GM23248 (cell line): ENCODE measurements around the gene CNOT3. TPM values are rescaled to one million over a fixed set of nuclear protein-coding genes. Genes with fewer than 3 reads are reported as not detected.

Experiments used
- DNase-seq: peaks from one replicate; pipeline ENCODE4 v3.0.0-alpha.2; 2015
- H2AFZ ChIP-seq: fragments of 200-600 bp; sonication (generic); 2 replicates; pipeline ENCODE4 v1.6.1; 2016; ENCODE audit warnings: antibody characterized with exemption
- H3F3A ChIP-seq: fragments of 200-600 bp; sonication (generic); 2 replicates; pipeline ENCODE4 v1.6.1; 2016; ENCODE audit warnings: mild to moderate bottlenecking, antibody characterized with exemption, mixed run types; ENCODE audit not compliant: insufficient read depth
- H3K27ac ChIP-seq: fragments of 200-600 bp; sonication (generic); 2 replicates; pipeline ENCODE4 v1.5.1; 2016; ENCODE audit warnings: mild to moderate bottlenecking
- H3K27me3 ChIP-seq: fragments of 200-600 bp; sonication (generic); replicated peaks from 2 replicates; pipeline ENCODE4 v1.6.1; 2016; ENCODE audit warnings: mild to moderate bottlenecking; ENCODE audit not compliant: insufficient read depth
- H3K36me3 ChIP-seq: fragments of 200-600 bp; sonication (generic); 2 replicates; pipeline ENCODE4 v1.6.1; 2016; ENCODE audit warnings: low read depth, mild to moderate bottlenecking
- H3K4me1 ChIP-seq: fragments of 200-600 bp; sonication (generic); 2 replicates; pipeline ENCODE4 v1.6.1; 2016; ENCODE audit warnings: mild to moderate bottlenecking; ENCODE audit not compliant: insufficient read depth
- H3K4me2 ChIP-seq: fragments of 200-600 bp; sonication (generic); one replicate; pipeline ENCODE4 v1.6.1; 2016; ENCODE audit warnings: mild to moderate bottlenecking; ENCODE audit not compliant: unreplicated experiment
- H3K4me3 ChIP-seq: fragments of 200-600 bp; sonication (generic); 2 replicates; pipeline ENCODE4 v1.5.1; 2016; ENCODE audit warnings: mild to moderate bottlenecking
- H3K79me2 ChIP-seq: fragments of 200-600 bp; sonication (generic); 2 replicates; pipeline ENCODE4 v1.6.1; 2016; ENCODE audit warnings: mild to moderate bottlenecking; ENCODE audit not compliant: insufficient read depth
- H3K9ac ChIP-seq: fragments of 200-600 bp; sonication (generic); 2 replicates; pipeline ENCODE4 v1.6.1; 2016; ENCODE audit warnings: mild to moderate bottlenecking
- H3K9me2 ChIP-seq: fragments of 200-600 bp; sonication (generic); 2 replicates; pipeline ENCODE4 v1.6.1; 2016; ENCODE audit warnings: mixed run types, mild to moderate bottlenecking, moderate library complexity; ENCODE audit not compliant: insufficient read depth
- H3K9me3 ChIP-seq: fragments of 200-600 bp; sonication (generic); one replicate; pipeline ENCODE4 v1.6.1; 2017; ENCODE audit warnings: low read depth
- H4K20me1 ChIP-seq: fragments of 200-600 bp; sonication (generic); 2 replicates; pipeline ENCODE4 v1.6.0; 2016; ENCODE audit not compliant: insufficient read depth
- EZH2 ChIP-seq: fragments of 200-600 bp; sonication (generic); IDR thresholded peaks from 2 replicates; pipeline ENCODE4 v1.6.1; 2018; ENCODE audit warnings: antibody characterized with exemption, mild to moderate bottlenecking; ENCODE audit not compliant: insufficient read depth, poor library complexity, severe bottlenecking
- EZH2phosphoT487 ChIP-seq: fragments of 200-600 bp; sonication (generic); IDR thresholded peaks from 2 replicates; pipeline ENCODE4 v1.6.1; 2018; ENCODE audit warnings: antibody characterized with exemption, moderate library complexity, mild to moderate bottlenecking, low read depth; ENCODE audit not compliant: insufficient read depth
- WGBS, 2 experiments: methylation state at CpG; one replicate each; pipeline ENCODE4 v1.1.6; 2015 to 2017; ENCODE audit warnings: low lambda C conversion rate in 2 of 2, low coverage in 1 of 2; ENCODE audit errors: missing lambda C conversion rate in 2 of 2; 5-methylcytosine and 5-hydroxymethylcytosine counted together
- in situ Hi-C: fragments of 300-500 bp; cut with MboI; formaldehyde crosslinking; loops from 2 replicates; pipeline ENCODE4 v1.15.0; 2020
- polyA plus RNA-seq: library from polyadenylated mRNA; unstranded; fragments of >200 nt; fragmentation: Nextera tagmentation; extraction: Ambion mirVana; gene quantifications from 2 replicates; pipeline ENCODE4 v1.2.1, GENCODE V29; 2016
- total RNA-seq: library from RNA; depleted of rRNA; stranded (reverse); fragments of >200 nt; shearing (Covaris generic); gene quantifications from 2 replicates; pipeline ENCODE4 v1.2.3, GENCODE V29; 2014

CNOT3 gene
- total and polyA plus RNA-seq, 2 experiments from 2014 or later: 8.9 to 19.4 TPM

GRCh38 chr19:54107876-54108490, 29.6 kb upstream of the CNOT3 start:
- 84 to 86% methylated on average over 18 to 21 of the region's 21 CpGs for WGBS, 2 experiments
- Histone ChIP-seq H3K27me3 (no peaks in the 10 kb centered on the region), H2AFZ (no peak overlapping the region), H3K4me2 (no peak overlapping the region), H3K9me3 (no peaks in the 10 kb centered on the region), H3F3A (no peaks in the 10 kb centered on the region), H3K79me2 (peaks cover 47% of the 10 kb centered on the region), H4K20me1 (no peaks in the 10 kb centered on the region), H3K9ac (no peak overlapping the region), H3K36me3 (peaks cover 4% of the 10 kb centered on the region; the same call in 1 of the 2 replicates), H3K4me3 (no peak overlapping the region), H3K27ac (no peak overlapping the region), H3K9me2 (no peaks in the 10 kb centered on the region), H3K4me1 (no peaks in the 10 kb centered on the region)
- in situ Hi-C loops: no loop called here
- DNase-seq: no peak
- TF ChIP-seq EZH2phosphoT487: no peak

DNA sequence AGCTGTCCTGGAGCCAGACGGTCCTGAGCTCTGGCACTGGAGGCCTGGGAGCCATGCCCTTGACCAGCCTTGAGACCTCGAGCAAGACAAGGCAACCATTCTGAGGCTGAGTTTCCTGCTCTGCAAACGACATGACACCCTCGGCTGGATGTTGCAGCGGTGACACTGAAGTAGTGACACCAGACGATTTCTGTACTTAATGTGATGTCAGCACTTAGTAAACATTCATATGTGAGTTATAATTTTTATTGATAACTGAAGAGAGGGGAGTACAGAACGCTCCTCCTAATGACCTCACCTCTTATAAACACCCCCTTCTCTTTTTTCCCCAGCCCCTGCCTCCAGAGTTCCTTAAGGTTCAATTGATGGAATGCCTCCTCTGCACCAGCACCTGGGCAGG, 29.1 kb upstream of the CNOT3 start:
- 81 to 87% methylated on average over 7 of the region's 7 CpGs for WGBS, 2 experiments
- H3K4me3 ChIP-seq: no peak overlapping the region
- H3K9me2 ChIP-seq: no peaks in the 10 kb centered on the region
- H3K36me3 ChIP-seq: peaks cover 4% of the 10 kb centered on the region; the same call in 1 of the 2 replicates
- no peak for DNase-seq
- no peak for TF ChIP-seq EZH2
- TF ChIP-seq EZH2phosphoT487: no peak
- H2AFZ ChIP-seq: no peak overlapping the region
- H3K27me3 ChIP-seq: no peaks in the 10 kb centered on the region
- no peak overlapping the region for H3K4me2 ChIP-seq
- peaks cover 47% of the 10 kb centered on the region for H3K79me2 ChIP-seq
- in situ Hi-C loops: no loop called here
- no peaks in the 10 kb centered on the region for H3F3A ChIP-seq
- H3K27ac ChIP-seq: no peak overlapping the region
- no peaks in the 10 kb centered on the region for H3K9me3 ChIP-seq
- H4K20me1 ChIP-seq: no peaks in the 10 kb centered on the region
- no peak overlapping the region for H3K9ac ChIP-seq
- no peaks in the 10 kb centered on the region for H3K4me1 ChIP-seq

DNA sequence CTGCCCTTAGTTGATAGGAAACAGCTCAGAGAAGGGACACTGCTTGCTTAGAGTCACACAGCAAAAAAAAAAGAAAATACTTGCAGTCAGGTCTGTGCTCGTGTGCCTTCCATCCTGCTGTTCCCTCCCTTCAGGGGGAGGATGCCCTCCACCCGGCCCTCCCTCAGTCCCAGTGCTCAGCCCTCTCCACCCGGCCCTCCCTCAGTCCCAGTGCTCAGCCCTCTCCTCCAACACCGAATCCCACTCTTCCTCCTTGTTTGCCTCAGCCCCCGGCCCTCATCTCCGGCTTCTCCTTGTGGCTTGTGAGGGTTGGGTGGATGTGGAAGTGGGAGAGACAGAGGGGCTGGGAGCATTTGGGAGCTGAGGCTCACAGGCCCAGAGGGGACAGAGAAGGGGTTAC, 27.9 kb upstream of the CNOT3 start:
- H3K9ac ChIP-seq: no peak overlapping the region
- no peaks in the 10 kb centered on the region for H3K4me1 ChIP-seq
- WGBS, 2 experiments: 82 to 96% methylated on average over 3 to 6 of the region's 6 CpGs
- DNase-seq: no peak
- no peak overlapping the region for H2AFZ ChIP-seq
- H3K9me3 ChIP-seq: no peaks in the 10 kb centered on the region
- H4K20me1 ChIP-seq: no peaks in the 10 kb centered on the region
- H3F3A ChIP-seq: no peaks in the 10 kb centered on the region
- no peak for TF ChIP-seq EZH2
- TF ChIP-seq EZH2phosphoT487: no peak
- H3K27me3 ChIP-seq: no peaks in the 10 kb centered on the region
- in situ Hi-C loops: no loop called here
- H3K36me3 ChIP-seq: peaks cover 4% of the 10 kb centered on the region; the same call in 1 of the 2 replicates
- H3K9me2 ChIP-seq: no peaks in the 10 kb centered on the region
- H3K27ac ChIP-seq: no peak overlapping the region
- H3K79me2 ChIP-seq: peaks cover 47% of the 10 kb centered on the region
- H3K4me2 ChIP-seq: no peak overlapping the region
- no peak overlapping the region for H3K4me3 ChIP-seq

DNA sequence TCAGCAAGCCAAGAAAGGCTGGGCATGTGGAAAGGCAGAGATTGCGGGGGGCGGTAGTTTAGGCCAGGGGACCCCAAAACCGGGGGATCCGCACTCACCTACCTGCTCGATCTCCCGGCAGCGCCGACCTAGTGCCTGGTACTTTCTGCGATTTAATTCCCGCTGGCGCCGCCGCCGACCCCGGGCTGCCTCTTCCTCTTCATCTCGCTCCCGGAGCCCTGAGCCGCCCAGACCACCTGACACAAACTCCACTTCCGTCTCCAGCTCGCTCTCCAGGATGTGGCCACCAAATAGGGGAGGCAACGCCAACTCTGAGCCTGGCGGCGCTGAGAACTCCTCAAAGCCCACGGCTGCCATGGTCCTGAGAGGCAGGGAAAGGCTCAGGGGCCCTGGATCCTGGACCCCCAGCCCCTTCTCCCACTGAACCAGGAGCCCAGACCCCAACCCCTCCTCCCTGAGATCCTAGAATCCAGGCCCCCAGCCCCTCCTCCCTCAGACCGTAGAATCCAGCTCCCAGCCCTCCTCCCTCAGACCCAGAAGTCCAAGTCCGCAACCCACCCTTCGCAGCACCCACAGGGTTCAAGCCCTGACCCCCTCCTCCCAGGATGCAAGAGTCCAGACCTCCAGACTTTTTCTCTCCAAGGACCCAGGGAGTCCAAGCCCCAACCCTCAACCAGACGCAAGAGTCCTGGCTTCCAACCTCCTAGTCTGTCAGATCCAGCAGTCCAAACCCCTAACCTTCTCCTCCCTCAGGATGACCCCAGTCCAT, 23.0 kb upstream of the CNOT3 start:
- H3K79me2 ChIP-seq: peaks cover 67% of the 10 kb centered on the region
- no peaks in the 10 kb centered on the region for H3K27me3 ChIP-seq
- peak overlapping the region; percentile 77 for H2AFZ ChIP-seq
- H4K20me1 ChIP-seq: no peaks in the 10 kb centered on the region
- peak overlapping the region; percentile 85 for H3K4me3 ChIP-seq
- TF ChIP-seq EZH2phosphoT487 (no peak), EZH2 (no peak)
- H3K9me2 ChIP-seq: no peaks in the 10 kb centered on the region
- peak overlapping the region; percentile 78 for H3K4me2 ChIP-seq
- in situ Hi-C loops: no loop called here
- no peak overlapping the region for H3K27ac ChIP-seq
- H3K9me3 ChIP-seq: no peaks in the 10 kb centered on the region
- 22 to 31% methylated on average over 28 of the region's 28 CpGs for WGBS, 2 experiments
- peaks cover 7% of the 10 kb centered on the region; the same call in 1 of the 2 replicates for H3K36me3 ChIP-seq
- peaks cover 9% of the 10 kb centered on the region for H3K4me1 ChIP-seq
- H3F3A ChIP-seq: no peaks in the 10 kb centered on the region
- DNase-seq: peak; percentile 75
- peak overlapping the region; percentile 82 for H3K9ac ChIP-seq
